ENCODE data around the gene TENM4. TPM values are rescaled to one million over a fixed set of nuclear protein-coding genes. Genes with fewer than 3 reads are reported as not detected.

Gene TENM4
- total RNA-seq, 4 donors from 2014 or later, result 5.5 to 12.3 (median 8.9) TPM

DNA sequence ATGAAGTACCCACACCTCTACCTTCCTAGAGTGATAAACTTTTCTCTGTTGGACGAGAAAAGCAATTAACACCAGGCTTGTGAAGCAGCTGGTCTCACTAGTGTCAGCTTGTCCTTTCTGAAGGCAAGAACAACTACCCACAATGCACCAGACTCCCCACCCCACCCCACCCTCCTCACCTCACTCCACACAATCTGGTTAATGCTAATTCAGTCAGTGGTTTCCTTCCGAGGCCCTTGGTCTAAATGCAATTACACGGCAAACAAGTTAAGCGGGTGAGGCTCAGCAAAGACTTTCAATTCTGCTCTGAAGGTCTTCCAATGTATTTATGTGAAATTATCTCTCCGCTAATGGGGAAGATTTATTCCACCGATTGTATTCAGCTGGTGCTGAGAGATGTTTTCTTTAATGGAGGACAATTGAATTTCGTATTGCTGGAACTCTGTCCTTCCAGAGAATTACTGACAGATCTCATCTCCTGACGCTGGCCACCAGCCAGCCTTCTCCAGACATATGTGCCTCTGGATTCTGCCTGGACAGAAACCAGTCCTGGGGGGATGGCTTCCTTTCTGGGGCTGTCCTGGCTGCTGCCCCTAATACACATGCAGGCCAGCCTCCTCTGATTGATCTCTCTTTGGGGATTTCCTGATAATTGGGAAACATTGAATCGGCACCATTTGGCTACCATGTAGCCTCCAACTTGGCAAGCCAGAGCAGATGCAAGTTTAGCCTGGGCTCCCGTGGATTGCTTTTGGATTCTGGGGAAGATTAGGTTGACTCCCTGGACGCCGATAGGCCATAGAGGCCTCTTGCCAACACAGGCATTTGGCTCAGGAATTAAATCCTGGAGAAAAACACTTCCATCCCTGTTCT, 700.4 kb downstream of the TENM4 start:
- Histone ChIP-seq H3K4me1 (peaks cover 0 to 7% (median 0%) of the 10 kb centered on the region in 3 donors), H3K27me3 (no peaks in the 10 kb centered on the region), H3K27ac (no peak overlapping the region), H3K36me3 (no peaks in the 10 kb centered on the region), H3K9me3 (no peaks in the 10 kb centered on the region), H3K4me3 (no peak overlapping the region)
- no peak for ATAC-seq
- TF ChIP-seq EP300 (IDR thresholded peaks at IDR 0.05), result no peak
- TF ChIP-seq POLR2A (IDR thresholded peaks at IDR 0.05), result no peak
- TF ChIP-seq, protein P1, sequence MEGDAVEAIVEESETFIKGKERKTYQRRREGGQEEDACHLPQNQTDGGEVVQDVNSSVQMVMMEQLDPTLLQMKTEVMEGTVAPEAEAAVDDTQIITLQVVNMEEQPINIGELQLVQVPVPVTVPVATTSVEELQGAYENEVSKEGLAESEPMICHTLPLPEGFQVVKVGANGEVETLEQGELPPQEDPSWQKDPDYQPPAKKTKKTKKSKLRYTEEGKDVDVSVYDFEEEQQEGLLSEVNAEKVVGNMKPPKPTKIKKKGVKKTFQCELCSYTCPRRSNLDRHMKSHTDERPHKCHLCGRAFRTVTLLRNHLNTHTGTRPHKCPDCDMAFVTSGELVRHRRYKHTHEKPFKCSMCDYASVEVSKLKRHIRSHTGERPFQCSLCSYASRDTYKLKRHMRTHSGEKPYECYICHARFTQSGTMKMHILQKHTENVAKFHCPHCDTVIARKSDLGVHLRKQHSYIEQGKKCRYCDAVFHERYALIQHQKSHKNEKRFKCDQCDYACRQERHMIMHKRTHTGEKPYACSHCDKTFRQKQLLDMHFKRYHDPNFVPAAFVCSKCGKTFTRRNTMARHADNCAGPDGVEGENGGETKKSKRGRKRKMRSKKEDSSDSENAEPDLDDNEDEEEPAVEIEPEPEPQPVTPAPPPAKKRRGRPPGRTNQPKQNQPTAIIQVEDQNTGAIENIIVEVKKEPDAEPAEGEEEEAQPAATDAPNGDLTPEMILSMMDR (IDR thresholded peaks at IDR 0.05), result no peak
- WGBS, 2 donors (ENCODE audit: low coverage in 1 of 2), result 63 to 88% methylated on average over 7 to 8 of the region's 12 CpGs

DNA sequence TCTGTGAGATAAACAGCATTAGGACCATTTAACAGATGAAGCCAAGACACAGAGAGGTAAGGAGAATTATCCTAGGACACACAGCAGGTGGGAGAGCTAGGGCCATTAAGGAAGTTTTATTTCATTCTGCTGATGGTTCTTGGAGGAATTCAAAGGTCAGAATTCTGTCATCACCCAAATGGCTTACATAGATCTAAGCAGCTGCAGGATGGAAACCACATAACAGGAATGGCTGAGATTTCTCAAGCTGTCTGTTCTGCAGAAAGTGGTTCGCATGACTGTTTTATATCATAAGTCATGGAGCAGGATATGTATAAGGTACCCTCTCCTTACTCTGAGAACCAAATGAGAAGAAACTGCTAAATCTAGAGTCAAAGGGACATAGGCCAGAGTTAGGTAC, 702.9 kb downstream of the TENM4 start:
- TF ChIP-seq, protein P1 (IDR thresholded peaks at IDR 0.05), result no peak
- TF ChIP-seq POLR2A (IDR thresholded peaks at IDR 0.05) (no peak), EP300 (IDR thresholded peaks at IDR 0.05) (no peak), POLR2AphosphoS5 (IDR thresholded peaks at IDR 0.05) (no peak)
- no peaks in the 10 kb centered on the region for H3K27me3 ChIP-seq
- no peak overlapping the region for H3K4me3 ChIP-seq
- peaks cover 0 to 7% (median 0%) of the 10 kb centered on the region in 3 donors for H3K4me1 ChIP-seq
- no peak for ATAC-seq
- 100% methylated on average over 1 of the region's 1 CpG for WGBS, 2 donors (ENCODE audit: low coverage in 1 of 2)
- H3K36me3 ChIP-seq, result no peaks in the 10 kb centered on the region
- H3K27ac ChIP-seq, result no peak overlapping the region
- H3K9me3 ChIP-seq, result no peaks in the 10 kb centered on the region

- H3K4me1 ChIP-seq, result peaks cover 0 to 1% (median 0%) of the 10 kb centered on the region in 3 donors
- H3K27ac ChIP-seq, result no peak overlapping the region
- H3K4me3 ChIP-seq, result no peak overlapping the region
- no peaks in the 10 kb centered on the region for H3K36me3 ChIP-seq
- TF ChIP-seq EP300 (IDR thresholded peaks at IDR 0.05) (no peak), POLR2A (IDR thresholded peaks at IDR 0.05) (no peak), POLR2AphosphoS5 (IDR thresholded peaks at IDR 0.05) (no peak)
- TF ChIP-seq, protein P1 (IDR thresholded peaks at IDR 0.05), result no peak
- no peaks in the 10 kb centered on the region for H3K9me3 ChIP-seq
- 95% methylated on average over 3 of the region's 3 CpGs for WGBS, 2 donors (ENCODE audit: low coverage in 1 of 2)
- no peaks in the 10 kb centered on the region for H3K27me3 ChIP-seq
- no peak for ATAC-seq
These were observed 703.5 kb downstream of the TENM4 start for GRCh38 chr11:78737301-78737700.

- no peaks in the 10 kb centered on the region for H3K9me3 ChIP-seq
- H3K4me3 ChIP-seq, result no peak overlapping the region
- no peaks in the 10 kb centered on the region for H3K27me3 ChIP-seq
- no peak for ATAC-seq
- no peaks in the 10 kb centered on the region for H3K4me1 ChIP-seq
- H3K27ac ChIP-seq, result no peak overlapping the region
- no peaks in the 10 kb centered on the region for H3K36me3 ChIP-seq
- TF ChIP-seq POLR2AphosphoS5 (IDR thresholded peaks at IDR 0.05), result no peak
- TF ChIP-seq, protein P1 (IDR thresholded peaks at IDR 0.05), result no peak
- no peak for TF ChIP-seq EP300 (IDR thresholded peaks at IDR 0.05)
- TF ChIP-seq POLR2A (IDR thresholded peaks at IDR 0.05), result no peak
These were observed 705.1 kb downstream of the TENM4 start for GRCh38 chr11:78735711-78736110.

DNA sequence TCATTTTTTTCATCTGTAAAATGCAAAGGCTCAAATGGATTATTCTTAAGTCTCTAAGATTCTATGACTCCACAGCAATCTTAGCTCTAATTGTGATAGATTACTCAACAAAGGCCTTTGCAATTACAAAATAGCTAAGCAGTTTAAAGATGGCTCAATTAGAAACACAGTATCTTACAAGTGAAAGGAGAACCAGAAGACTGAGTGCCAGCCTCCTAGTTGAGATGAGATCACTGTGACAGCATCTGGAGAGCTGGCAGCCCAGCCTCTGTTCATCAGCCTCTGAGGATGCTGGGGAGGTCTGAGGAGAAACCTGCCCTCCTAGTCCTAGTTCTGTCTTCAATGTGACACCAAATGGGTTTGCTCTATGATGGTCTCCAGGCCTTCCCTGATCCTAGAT, 707.8 kb downstream of the TENM4 start:
- H3K4me3 ChIP-seq, result no peak overlapping the region
- H3K9me3 ChIP-seq, result no peaks in the 10 kb centered on the region
- no peak overlapping the region for H3K27ac ChIP-seq
- H3K27me3 ChIP-seq, result no peaks in the 10 kb centered on the region
- no peaks in the 10 kb centered on the region for H3K4me1 ChIP-seq
- TF ChIP-seq EP300 (IDR thresholded peaks at IDR 0.05) (no peak), POLR2AphosphoS5 (IDR thresholded peaks at IDR 0.05) (no peak), POLR2A (IDR thresholded peaks at IDR 0.05) (no peak)
- TF ChIP-seq, protein P1 (IDR thresholded peaks at IDR 0.05), result no peak
- ATAC-seq, result no peak
- H3K36me3 ChIP-seq, result no peaks in the 10 kb centered on the region
